ENCODE measurements around the gene HMGN2. TPM values are rescaled to one million over a fixed set of nuclear protein-coding genes. Genes with fewer than 3 reads are reported as not detected.

The HMGN2 gene
- total and polyA plus RNA-seq, 2 donors (not counting 1 experiment from before 2014, with no cell fraction given), result 326 to 457 TPM

- Histone ChIP-seq H3K4me1 (ENCODE audit: control insufficient read depth in 2 of 2, insufficient read depth in 2 of 2, low read length in 2 of 2) (peaks cover 35% of the 10 kb centered on the region in 2 donors), H2AFZ (ENCODE audit: insufficient read depth, low read depth, low read length, poor library complexity, severe bottlenecking) (peak overlapping the region; percentile 84), H3K9me3 (ENCODE audit: control extremely low read depth in 1 of 3, control insufficient read depth in 2 of 3, insufficient read depth in 1 of 3, low read length in 2 of 3) (no peaks in the 10 kb centered on the region), H3K79me2 (ENCODE audit: control insufficient read depth, insufficient read depth, low read length) (peaks cover 25% of the 10 kb centered on the region), H3K4me3 (ENCODE audit: control extremely low read depth in 1 of 5, extremely low read depth in 1 of 5, insufficient read depth in 1 of 5, low read depth in 2 of 5, low read length in 4 of 5) (peak overlapping the region; percentile 72 to 91 (median 80)), H3K4me2 (replicated peaks; ENCODE audit: low read depth, low read length, poor library complexity, severe bottlenecking) (peak overlapping the region; percentile 96), H3K27me3 (replicated peaks in 1 of 4; ENCODE audit: control extremely low read depth in 1 of 4, control insufficient read depth in 3 of 4, insufficient read depth in 4 of 4, low read length in 3 of 4) (no peaks in the 10 kb centered on the region), H4K20me1 (ENCODE audit: control insufficient read depth, insufficient read depth, low read length, poor library complexity, severe bottlenecking) (peaks cover 72% of the 10 kb centered on the region), H3K36me3 (replicated peaks in 1 of 2; ENCODE audit: control extremely low read depth in 1 of 2, control insufficient read depth in 1 of 2, extremely low read depth in 1 of 2, insufficient read depth in 2 of 2, low read length in 1 of 2) (peaks cover 8 to 44% of the 10 kb centered on the region in 2 experiments), H3K27ac (ENCODE audit: low read length in 2 of 2) (peak overlapping the region; percentile 95 to 98), H3K9ac (ENCODE audit: low read length) (peak overlapping the region; percentile 98)
- Mint-ChIP-seq H3K9me3 (ENCODE audit: insufficient read depth) (no peaks in the 10 kb centered on the region), H3K27ac (peak overlapping the region; percentile 90), H3K27me3 (no peaks in the 10 kb centered on the region), H3K4me3 (peak overlapping the region; percentile 90), H3K4me1 (peaks cover 58% of the 10 kb centered on the region)
- POLR2A ChIA-PET, result interaction anchor here (0.6 to 2.8 kb wide), 4 partner anchors 27 to 158 kb away, joined by 3 to 39 read pairs (median 12); partner anchors contain the start of gene DHDDS
- CTCF ChIA-PET, result interaction anchor here (1.1 to 3.1 kb wide), 3 partner anchors 27 to 69 kb away, joined by 3 to 13 read pairs (median 5); no protein-coding TSS in a partner anchor
- under 1% methylated on average over 59 of the region's 71 CpGs for WGBS (ENCODE audit: insufficient coverage)
- DNase-seq (peak; percentile 98), ATAC-seq (ENCODE audit: low read depth) (peak; percentile 79)
- TF ChIP-seq, protein P1, sequence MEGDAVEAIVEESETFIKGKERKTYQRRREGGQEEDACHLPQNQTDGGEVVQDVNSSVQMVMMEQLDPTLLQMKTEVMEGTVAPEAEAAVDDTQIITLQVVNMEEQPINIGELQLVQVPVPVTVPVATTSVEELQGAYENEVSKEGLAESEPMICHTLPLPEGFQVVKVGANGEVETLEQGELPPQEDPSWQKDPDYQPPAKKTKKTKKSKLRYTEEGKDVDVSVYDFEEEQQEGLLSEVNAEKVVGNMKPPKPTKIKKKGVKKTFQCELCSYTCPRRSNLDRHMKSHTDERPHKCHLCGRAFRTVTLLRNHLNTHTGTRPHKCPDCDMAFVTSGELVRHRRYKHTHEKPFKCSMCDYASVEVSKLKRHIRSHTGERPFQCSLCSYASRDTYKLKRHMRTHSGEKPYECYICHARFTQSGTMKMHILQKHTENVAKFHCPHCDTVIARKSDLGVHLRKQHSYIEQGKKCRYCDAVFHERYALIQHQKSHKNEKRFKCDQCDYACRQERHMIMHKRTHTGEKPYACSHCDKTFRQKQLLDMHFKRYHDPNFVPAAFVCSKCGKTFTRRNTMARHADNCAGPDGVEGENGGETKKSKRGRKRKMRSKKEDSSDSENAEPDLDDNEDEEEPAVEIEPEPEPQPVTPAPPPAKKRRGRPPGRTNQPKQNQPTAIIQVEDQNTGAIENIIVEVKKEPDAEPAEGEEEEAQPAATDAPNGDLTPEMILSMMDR (IDR thresholded peaks at IDR 0.05), result no peak
- no peak for TF ChIP-seq EZH2 (IDR thresholded peaks at IDR 0.05; ENCODE audit: borderline replicate concordance, insufficient read depth, low read depth, low read length, poor library complexity, severe bottlenecking)
- intact Hi-C loops (cut with micrococcal nuclease), result loop anchor here (1.0 to 10.0 kb wide), 11 partner anchors 27 to 432 kb away; partner anchors contain the start of genes CD52, DHDDS, GPATCH3 and PDIK1L
Measured at GRCh38 chr1:26472901-26473845, 933 bp downstream of the HMGN2 start.

Measured in B cell (primary cell).